ENCODE results near the gene CSAD.

CSAD gene

DNA sequence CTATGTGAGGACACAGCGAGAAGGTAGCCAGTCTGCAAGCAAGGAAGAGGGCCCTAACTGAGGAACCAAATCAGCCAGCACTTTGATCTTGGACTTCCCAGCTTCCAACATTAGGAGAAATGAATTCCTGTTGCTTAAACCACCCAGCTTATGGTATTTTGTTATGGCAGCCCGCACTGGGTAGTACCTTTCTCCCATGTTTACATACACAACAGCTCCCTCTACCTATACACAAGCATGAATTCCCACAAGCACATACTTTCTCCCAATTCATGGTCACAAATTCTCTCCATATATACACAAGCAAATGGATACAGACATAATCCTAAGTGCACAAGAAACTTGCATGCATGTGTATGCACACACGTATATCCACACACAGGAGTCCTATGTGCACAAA, 19.0 kb upstream of the CSAD start:
- DNase-seq (no peak), ATAC-seq (no peak)

- ATAC-seq (no peak), DNase-seq (no peak)
Measured at GRCh38 chr12:53198486-53199110, 17.9 kb upstream of the CSAD start.

GRCh38 chr12:53197011-53197640, 16.4 kb upstream of the CSAD start:
- DNase-seq (no peak), ATAC-seq (no peak)

DNA sequence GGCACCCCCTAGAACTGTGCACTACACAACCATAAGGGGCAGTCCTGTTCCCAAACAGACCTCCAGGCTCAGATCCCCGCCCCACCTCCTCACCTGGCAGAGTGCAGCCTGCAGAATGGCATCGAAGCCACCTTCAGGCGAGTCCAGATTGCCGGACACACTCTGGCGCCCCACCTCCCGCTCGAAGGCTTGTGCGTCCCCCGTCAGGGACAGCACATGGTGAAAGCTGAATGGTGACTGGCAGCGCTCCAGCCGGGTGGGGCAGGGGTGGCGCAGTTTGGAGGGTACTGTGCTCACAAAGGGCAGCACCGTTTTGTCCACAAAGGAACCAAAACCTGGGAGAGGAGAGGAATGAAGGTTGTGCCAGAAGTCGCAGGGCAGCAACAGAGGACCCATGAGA, 15.8 kb upstream of the CSAD start:
- no peak for ATAC-seq
- DNase-seq = no peak

- ATAC-seq (no peak), DNase-seq (no peak)
Measured at GRCh38 chr12:53195516-53196420, 15.0 kb upstream of the CSAD start.

- no peak for DNase-seq
- ATAC-seq = no peak
Measured at GRCh38 chr12:53194973-53195372, 14.2 kb upstream of the CSAD start.

GRCh38 chr12:53193985-53194716, 13.4 kb upstream of the CSAD start:
- ATAC-seq (no peak), DNase-seq (no peak)

GRCh38 chr12:53193040-53193439, 12.3 kb upstream of the CSAD start:
- DNase-seq (no peak), ATAC-seq (no peak)

GRCh38 chr12:53192531-53193021, 11.9 kb upstream of the CSAD start:
- DNase-seq = no peak
- ATAC-seq = no peak

GRCh38 chr12:53191885-53192530, 11.3 kb upstream of the CSAD start:
- ATAC-seq (no peak), DNase-seq (no peak)

- no peak for ATAC-seq
- DNase-seq = no peak
Measured at GRCh38 chr12:53191096-53191884, 10.6 kb upstream of the CSAD start.

GRCh38 chr12:53190108-53190729, 9.5 kb upstream of the CSAD start:
- DNase-seq (peak; percentile 59), ATAC-seq (peak; percentile 81)

GRCh38 chr12:53187145-53187899, 6.6 kb upstream of the CSAD start:
- no peak for DNase-seq

DNA sequence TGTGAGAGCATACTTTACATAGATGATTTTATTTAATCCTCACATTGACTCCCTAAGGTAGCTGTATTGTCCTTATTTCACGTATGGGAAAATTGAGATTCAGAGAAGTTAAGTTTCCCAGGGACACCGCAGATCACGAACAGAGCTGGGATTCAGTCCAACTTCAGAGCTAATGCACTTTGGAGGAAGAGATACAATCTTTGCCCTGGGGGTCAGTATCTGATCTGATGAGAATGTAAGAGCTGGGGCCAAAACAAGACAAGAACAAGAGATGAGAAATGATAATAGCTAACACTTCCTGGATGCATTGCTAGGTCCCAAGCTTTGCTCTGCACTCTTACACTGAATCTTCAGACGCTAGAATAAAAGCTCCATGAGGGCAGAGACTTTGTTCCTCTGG, 6.0 kb upstream of the CSAD start:
- DNase-seq = no peak
- no peak for ATAC-seq

More at GRCh38 chr12:53187145-53187899, 6.6 kb upstream of the CSAD start:
- no peak for ATAC-seq

GRCh38 chr12:53185582-53186153, 4.9 kb upstream of the CSAD start:
- DNase-seq = no peak
- ATAC-seq = no peak

- ATAC-seq (no peak), DNase-seq (no peak)
Measured at GRCh38 chr12:53184828-53185227, 4.1 kb upstream of the CSAD start.

DNA sequence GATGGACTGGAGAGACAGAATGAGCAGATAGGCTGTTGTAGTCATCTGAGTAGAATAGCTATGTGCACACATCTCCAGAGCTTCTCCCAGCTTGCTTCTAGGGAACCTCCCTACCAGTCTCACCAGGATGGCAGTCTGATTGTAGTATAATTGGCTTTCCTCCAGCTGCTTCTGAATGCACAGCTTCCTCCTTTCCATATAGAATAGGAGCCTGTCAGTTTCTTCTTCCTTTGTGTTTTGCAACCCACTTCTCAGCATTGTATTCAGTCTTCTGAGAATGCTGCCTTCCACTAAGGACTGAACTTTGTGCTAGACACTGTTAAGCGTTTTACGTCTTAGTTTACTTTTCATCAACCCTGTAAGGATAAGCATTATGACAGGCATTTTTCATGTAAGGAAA, 2.2 kb upstream of the CSAD start:
- DNase-seq = no peak
- ATAC-seq = no peak

- DNase-seq (no peak), ATAC-seq (no peak)
Measured at GRCh38 chr12:53181935-53182334, 1.2 kb upstream of the CSAD start.

- DNase-seq (peak; percentile 82), ATAC-seq (peak; percentile 64)
Measured at GRCh38 chr12:53180931-53181645, 363 bp upstream of the CSAD start.
